Measurements from ENCODE around the gene OR6M1. TPM values are rescaled to one million over a fixed set of nuclear protein-coding genes. Genes with fewer than 3 reads are reported as not detected.

The OR6M1 gene
- total RNA-seq, 1 experiment from 2014 or later = not detected

DNA sequence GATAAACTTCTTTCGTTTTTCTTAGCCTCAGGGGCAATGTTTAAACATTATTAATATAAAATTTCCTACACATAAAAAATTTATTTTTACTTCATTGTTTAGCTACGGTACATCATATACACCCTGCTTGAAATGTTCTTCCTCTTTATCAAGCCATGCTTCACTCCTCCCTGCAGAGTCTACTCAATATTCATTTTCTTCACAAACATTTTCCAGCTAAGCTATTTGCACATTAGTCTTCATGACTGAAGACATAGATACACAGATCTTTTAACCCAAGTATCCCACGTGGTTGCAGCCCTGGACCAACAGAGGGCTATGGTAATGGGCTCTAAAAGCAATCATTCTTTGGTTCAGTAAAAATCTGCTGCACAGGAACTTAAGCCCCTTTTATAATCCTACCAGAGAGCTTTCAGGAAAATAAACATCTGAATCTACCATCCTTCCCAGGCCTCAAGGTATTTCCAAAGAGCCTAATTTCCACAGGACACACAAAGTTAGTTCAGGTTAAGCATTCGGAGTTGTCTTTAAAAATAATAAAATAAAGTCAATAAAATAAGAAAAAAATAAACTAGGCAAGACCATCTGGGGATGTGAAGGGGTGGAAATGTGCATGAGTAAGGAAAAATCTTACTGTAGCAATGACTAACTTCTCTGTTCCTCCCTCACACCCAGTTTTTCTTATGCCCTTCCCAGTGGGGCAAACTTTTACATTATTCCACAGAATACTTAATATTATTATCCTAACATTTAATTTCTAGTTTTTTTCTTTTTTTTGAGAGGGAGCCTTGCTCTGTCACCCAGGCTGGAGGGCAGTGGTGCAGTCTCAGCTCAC is 30.2 kb downstream of the OR6M1 start:
- DNase-seq (ENCODE audit: low read depth) = no peak

DNA sequence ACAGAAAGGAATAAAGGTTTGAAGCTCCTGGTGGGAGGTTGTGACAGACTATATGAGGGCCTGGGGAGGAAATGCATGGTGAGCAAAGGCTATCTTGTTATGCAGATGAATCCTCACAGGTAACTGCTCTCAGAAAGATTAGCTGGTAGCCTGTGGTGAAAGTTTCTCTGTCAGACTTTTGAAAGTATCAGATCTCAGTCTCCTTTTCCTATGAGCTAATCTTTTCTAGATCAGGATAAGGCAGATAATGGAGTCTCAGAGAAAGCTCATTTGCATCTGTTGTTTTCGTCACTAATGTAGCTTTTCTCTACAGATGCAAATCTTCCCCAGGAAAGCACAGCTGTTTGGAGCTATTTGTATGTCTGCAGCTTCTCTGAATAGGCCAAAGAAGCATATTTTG is 30.9 kb downstream of the OR6M1 start:
- no peak for DNase-seq (ENCODE audit: low read depth)

DNA sequence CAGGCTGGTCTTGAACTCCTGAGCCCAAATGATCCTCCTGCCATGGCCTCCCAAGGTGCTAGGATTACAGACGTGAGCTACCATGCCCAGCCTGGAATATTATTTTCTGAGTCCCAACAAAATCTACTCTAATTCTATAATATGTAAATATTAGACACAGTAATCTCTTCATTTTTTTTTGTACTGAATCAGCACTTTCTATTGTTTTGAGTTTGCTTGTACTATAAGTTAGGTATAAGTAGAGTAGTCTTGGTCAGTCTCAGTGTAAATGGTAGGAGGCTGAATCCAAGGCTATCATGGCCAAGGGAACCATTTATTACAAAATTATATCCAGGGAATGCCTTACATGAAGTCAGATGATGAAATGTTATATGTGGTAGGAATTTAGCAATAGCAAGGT is 32.2 kb downstream of the OR6M1 start:
- no peak for DNase-seq (ENCODE audit: low read depth)

DNA sequence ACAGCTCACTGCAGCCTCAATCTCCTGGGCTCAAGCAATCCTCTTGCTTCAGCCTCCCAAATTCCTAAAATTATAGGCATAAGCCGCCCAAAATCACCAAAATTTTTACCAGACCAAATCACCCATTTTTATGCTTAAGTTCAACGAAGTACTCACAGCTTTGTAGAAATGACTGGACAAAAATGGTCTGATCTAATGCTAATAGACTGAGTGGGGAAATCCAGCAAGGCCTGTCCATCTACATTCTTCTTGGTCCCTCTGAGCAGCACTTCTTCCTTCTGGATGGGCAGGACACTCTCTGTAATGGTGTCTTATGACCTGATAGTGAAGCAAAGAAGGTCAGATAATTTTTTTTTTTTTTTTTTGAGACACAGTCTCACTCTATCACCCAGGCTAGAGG is 33.1 kb downstream of the OR6M1 start:
- DNase-seq (ENCODE audit: low read depth) = no peak

DNA sequence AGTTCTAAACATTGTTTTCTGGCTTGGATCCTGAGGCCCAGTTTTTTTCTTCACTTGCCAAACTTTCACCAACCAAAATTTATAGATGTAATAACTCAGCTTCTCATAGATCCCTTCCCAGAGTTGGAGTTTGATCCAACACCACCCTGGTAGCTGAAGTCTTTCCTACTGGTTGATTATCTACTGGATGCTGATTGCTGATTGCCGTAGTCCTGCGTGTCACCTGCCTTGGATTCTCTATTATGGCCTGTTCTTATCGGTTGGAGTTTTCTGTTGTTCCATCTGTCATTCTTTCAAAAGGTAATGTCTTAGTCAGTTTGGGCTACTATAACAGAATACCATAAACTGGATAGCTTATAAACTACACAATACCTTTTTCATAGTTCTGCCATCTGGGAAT is 34.5 kb downstream of the OR6M1 start:
- DNase-seq (ENCODE audit: low read depth) = no peak

DNA sequence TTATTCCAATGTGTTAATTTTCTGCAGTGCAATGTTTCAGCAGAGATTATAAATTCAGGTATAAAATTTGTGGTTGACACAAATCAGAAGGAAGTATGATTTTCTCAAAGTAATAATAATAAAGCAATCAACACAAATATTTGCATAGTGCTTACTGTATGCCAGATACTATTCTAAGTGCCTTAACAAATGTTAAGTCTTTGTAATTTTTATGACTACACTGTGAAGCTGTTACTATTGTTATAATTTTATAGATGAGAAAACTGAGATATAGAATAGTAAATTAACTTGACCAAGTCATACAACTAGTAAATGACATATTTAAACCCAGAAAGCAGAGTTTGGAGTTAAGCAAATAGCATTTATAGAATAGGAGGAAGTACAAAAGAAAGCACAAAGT is 35.4 kb downstream of the OR6M1 start:
- DNase-seq (ENCODE audit: low read depth) = no peak

DNA sequence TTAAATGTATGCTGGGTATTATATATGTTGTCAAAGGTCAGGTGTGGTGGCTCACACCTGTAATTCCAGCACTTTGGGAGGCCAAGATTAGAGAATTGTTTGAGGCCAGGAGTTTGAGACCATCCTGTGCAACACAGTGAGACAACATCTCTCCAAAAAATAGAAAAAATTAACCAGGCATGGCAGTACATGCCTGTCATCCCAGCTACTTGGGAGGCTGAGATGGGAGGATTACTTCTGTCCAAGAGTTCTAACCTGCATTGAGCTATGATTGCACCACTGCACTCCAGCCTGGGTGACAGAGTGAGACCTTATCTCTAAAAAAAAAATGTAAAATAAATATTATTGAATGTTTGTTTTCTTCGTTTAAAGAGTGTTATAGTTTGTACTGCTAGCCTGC is 40.5 kb downstream of the OR6M1 start:
- no peak for DNase-seq (ENCODE audit: low read depth)

DNA sequence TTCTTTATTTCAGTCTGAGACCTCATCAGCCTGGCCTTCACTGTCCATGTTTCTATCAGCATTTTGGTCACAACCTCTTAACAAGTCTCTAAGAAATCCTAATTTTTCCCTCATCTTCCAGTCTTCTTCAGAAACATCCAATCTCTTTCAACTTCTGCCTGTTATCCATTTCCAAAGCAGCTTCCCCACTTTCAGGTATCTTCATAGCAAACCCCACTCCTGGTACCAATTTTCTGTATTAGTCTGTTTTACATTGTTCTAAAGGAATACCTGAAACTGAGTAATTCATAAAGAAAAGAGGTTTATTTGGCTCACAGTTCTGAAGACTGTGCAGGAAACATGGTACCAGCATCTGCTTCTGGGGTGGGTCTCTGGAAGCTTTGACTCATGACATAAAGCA is 43.7 kb downstream of the OR6M1 start:
- no peak for DNase-seq (ENCODE audit: low read depth)

DNA sequence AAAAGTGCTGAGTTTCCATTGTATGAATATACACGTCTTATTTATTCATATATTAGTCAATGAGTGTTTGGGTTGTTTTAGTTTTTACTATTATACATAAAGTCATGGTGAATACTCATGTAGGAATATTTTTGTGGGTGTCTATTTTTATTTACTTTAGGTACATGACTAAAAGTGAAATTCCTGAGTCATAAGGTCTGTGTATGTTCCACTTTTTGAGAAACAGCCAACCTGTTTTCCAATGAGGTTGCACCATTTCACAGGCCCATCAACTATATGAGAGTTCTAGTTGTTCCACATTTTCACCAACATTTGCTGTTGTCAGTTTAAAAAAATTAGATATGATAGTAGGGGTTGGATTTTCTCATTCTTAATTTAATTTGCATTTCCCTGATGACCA is 45.3 kb downstream of the OR6M1 start:
- no peak for DNase-seq (ENCODE audit: low read depth)

DNA sequence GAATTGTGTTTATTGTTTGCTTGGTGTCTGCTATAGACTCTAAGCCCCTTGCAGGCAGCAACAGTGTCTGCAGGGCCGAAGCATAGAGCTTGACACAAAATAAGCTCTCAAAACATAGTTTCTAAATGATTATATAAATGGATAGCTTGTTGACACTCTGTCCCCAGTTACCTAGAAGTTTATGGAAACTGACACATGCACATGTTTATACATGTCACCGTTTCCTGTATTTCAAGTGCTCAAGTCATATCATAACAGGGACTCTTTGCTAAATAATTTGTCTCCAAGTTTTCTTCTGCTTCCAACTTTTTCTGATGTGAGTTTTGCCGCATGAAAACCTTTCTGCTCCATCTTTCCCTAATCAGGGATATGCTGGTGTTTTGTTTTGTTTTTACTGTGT is 48.2 kb downstream of the OR6M1 start:
- no peak for DNase-seq (ENCODE audit: low read depth)

DNA sequence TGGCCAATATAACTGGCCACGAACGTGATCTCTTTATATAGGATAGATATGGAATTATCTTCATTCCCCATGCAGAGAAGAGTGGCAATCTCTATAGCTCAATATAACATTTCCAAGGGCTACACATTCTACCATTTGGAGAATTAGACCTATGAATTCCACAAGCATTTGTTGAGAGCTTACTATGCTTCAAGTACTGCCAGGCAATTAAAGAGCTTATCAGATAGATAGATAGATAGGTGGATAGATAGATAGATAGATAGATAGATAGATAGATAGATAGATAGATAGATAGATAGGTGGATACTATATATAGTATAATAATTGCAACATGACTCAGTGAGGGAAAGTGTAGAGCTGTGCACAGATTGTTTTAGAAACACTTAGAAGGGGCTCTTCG is 50.3 kb downstream of the OR6M1 start:
- no peak for DNase-seq (ENCODE audit: low read depth)

Other genes with a start within 250 kb of the OR6M1 start
- not detected in 2 replicates for gene SCN3B, start 151.7 kb downstream of the OR6M1 start, total RNA-seq (2014; rRNA removed)
- gene ZNF202, start 64.7 kb downstream of the OR6M1 start, total RNA-seq (2014; rRNA removed) = 7.8 and 9.4 TPM in 2 replicates
- gene OR6X1, start 51.8 kb downstream of the OR6M1 start, total RNA-seq (2014; rRNA removed) = not detected in 2 replicates
- gene TMEM225, start 79.3 kb upstream of the OR6M1 start, total RNA-seq (2014; rRNA removed) = not detected in 2 replicates
- not detected in 2 replicates for gene OR8D4, start 95.8 kb upstream of the OR6M1 start, total RNA-seq (2014; rRNA removed)
- not detected in 2 replicates for gene OR4D5, start 133.3 kb upstream of the OR6M1 start, total RNA-seq (2014; rRNA removed)
- not detected in 2 replicates for gene OR6T1, start 137.5 kb upstream of the OR6M1 start, total RNA-seq (2014; rRNA removed)
- not detected in 2 replicates for gene OR10S1, start 171.4 kb upstream of the OR6M1 start, total RNA-seq (2014; rRNA removed)
- gene OR10G6, start 188.8 kb upstream of the OR6M1 start, total RNA-seq (2014; rRNA removed) = not detected in 2 replicates
- gene OR10G4, start 206.6 kb upstream of the OR6M1 start, total RNA-seq (2014; rRNA removed) = not detected in 2 replicates
- gene OR10G9, start 216.7 kb upstream of the OR6M1 start, total RNA-seq (2014; rRNA removed) = not detected in 2 replicates
- gene OR10G8, start 220.4 kb upstream of the OR6M1 start, total RNA-seq (2014; rRNA removed) = not detected in 2 replicates
- not detected in 2 replicates for gene OR10G7, start 235.0 kb upstream of the OR6M1 start, total RNA-seq (2014; rRNA removed)

Data from LHCN-M2 (cell line).